Mammary epithelial cell (primary cell): ENCODE results near the gene GLB1L2.

Experiments
- EZH2 ChIP-seq: IDR thresholded peaks from 2 replicates; pipeline ENCODE4 v1.6.1; 2012; ENCODE audit warnings: low read length, inconsistent platforms, borderline replicate concordance
- TF ChIP-seq, protein P1 (sequence below), 2 donors: IDR thresholded peaks in 1 of 2; conservative IDR thresholded peaks in 1 of 2; 2 replicates each; pipeline ENCODE4 v1.5.1; 2011 to 2012; ENCODE audit warnings: inconsistent platforms in 2 of 2, low read length in 2 of 2, mild to moderate bottlenecking in 2 of 2, control low read depth in 1 of 2, low read depth in 1 of 2; ENCODE audit not compliant: insufficient read depth in 1 of 2; ENCODE audit errors: extremely low read depth in 1 of 2

DNA sequence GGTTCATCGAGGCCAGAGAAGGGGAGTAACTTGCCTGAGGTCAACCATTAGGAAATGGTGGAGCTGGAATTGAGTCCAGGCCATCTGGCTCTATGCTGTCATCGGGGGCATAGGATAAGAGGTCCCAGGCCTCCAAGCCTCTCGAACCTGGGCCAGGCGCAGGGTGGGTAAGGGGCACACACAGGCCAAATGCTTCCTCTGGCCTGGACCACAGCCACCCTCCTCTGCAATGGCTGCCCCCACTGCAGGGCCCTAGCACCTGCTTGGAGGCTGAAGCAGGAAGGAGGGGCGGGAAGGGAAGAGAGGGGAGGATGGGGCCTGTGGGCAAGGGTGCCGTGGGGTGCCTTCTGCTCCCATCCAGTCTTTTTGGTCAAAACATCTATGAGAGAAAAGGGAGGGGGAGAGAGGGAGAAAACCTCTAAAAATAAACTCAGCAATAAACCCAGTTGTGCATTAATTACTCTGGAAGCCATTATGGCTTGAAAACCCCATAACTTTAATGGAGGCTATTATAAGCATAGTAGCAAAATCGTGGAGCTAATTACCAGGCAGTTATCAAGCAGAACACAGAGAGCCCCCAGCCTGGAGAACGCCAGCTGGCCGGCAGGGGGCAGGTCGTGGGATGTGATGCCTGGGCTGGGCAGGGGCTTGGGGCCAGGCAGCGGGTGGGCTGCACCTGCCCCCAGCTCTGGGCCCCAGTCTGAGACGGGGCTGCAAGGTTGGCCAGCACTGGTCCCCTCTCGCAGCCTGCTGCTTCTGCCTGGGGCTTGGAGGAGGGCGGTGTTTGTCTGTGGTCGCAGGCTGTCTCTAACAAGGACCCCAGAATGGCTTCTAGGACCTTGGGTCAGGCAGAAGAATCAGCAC is 59.1 kb downstream of the GLB1L2 start:
- TF ChIP-seq, protein P1, sequence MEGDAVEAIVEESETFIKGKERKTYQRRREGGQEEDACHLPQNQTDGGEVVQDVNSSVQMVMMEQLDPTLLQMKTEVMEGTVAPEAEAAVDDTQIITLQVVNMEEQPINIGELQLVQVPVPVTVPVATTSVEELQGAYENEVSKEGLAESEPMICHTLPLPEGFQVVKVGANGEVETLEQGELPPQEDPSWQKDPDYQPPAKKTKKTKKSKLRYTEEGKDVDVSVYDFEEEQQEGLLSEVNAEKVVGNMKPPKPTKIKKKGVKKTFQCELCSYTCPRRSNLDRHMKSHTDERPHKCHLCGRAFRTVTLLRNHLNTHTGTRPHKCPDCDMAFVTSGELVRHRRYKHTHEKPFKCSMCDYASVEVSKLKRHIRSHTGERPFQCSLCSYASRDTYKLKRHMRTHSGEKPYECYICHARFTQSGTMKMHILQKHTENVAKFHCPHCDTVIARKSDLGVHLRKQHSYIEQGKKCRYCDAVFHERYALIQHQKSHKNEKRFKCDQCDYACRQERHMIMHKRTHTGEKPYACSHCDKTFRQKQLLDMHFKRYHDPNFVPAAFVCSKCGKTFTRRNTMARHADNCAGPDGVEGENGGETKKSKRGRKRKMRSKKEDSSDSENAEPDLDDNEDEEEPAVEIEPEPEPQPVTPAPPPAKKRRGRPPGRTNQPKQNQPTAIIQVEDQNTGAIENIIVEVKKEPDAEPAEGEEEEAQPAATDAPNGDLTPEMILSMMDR (conservative IDR thresholded peaks at IDR 0.05 in 1 of 2, IDR thresholded peaks at IDR 0.05 in 1 of 2; ENCODE audit: extremely low read depth in 1 of 2, insufficient read depth in 1 of 2, low read depth in 1 of 2, low read length in 2 of 2), result no peak
- TF ChIP-seq EZH2, result no peak
